Measurements from ENCODE around the gene HOXA6. TPM values are rescaled to one million over a fixed set of nuclear protein-coding genes. Genes with fewer than 3 reads are reported as not detected.

The HOXA6 gene
- total and polyA plus RNA-seq, 2 of the 4 experiments (the other 2 are of a cell fraction) = 1.4 to 1.8 TPM

DNA sequence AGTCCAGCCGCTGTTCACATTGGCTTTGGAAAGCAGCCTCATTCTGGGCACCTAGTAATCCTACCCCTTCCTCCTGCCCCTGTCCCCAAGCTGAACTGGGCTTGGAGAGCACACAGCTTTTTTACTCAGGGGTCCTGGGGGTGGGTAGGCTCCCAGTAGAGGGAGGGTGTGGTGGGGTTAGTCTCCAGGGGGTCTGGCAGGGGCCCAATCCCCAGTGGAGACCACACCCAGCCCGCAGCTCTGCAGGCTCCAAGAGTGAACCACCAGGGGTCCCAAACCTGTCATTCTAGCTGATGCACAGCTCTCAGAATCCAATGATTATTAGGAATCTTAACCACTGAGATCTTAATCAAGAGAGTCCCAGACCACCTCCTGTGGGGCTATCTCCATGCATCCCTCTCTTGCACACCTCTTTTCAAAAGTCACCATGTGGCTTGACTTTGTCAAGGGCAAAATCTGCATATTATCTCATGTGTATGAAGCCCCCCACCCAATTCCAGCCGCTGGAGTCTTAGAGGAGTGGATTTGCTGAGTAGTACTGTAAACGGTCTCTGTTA, 34.8 kb upstream of the HOXA6 start:
- no peak overlapping the region for H4K8ac ChIP-seq (ENCODE audit: low read depth in 2 of 2, low read length in 2 of 2)
- ATAC-seq (ENCODE audit: low read depth) = no peak
- no peak overlapping the region for H2AFZ ChIP-seq (replicated peaks; ENCODE audit: low read length, poor library complexity)
- no peak for DNase-seq
- no peaks in the 10 kb centered on the region for H3K36me3 ChIP-seq (ENCODE audit: control insufficient read depth, insufficient read depth, low read length)
- no peak overlapping the region for H4K91ac ChIP-seq (ENCODE audit: insufficient read depth, low read depth, low read length)
- WGBS, 2 experiments (ENCODE audit: extremely low coverage in 2 of 2, insufficient read length in 1 of 2) = no CpG with 5 or more reads among the region's 4 CpGs
- H3K27me3 ChIP-seq (ENCODE audit: control insufficient read depth, insufficient read depth, low read length) = peaks cover 86% of the 10 kb centered on the region
- H3K56ac ChIP-seq (ENCODE audit: extremely low read depth, insufficient read depth, low read length) = no peak overlapping the region
- intact Hi-C loops (cut with micrococcal nuclease) = no loop called here
- H2BK15ac ChIP-seq (ENCODE audit: low read depth, low read length) = no peak overlapping the region
- H3K4me2 ChIP-seq (ENCODE audit: low read depth, low read length) = no peak overlapping the region
- H3K14ac ChIP-seq (replicated peaks; ENCODE audit: low read depth, low read length) = no peak overlapping the region
- no peak overlapping the region for H2BK20ac ChIP-seq (ENCODE audit: low read depth, low read length)
- POLR2A ChIA-PET (ENCODE audit: unreplicated experiment) = no interaction called here
- in situ Hi-C loops (cut with MboI; ENCODE audit: low sequenced_read_pairs) = no loop called here
- no peak overlapping the region for H3K18ac ChIP-seq (ENCODE audit: low read depth, low read length)
- BruUV-seq (replicated peaks) = no TSS peak
- dilution Hi-C loops (cut with HindIII; ENCODE audit: low sequenced_read_pairs, unreplicated experiment) = no loop called here
- no peak overlapping the region for H2AK9ac ChIP-seq (replicated peaks; ENCODE audit: low read depth, low read length, poor library complexity)
- H3K9me3 ChIP-seq (ENCODE audit: control insufficient read depth, insufficient read depth, low read length) = peaks cover 3% of the 10 kb centered on the region; the same call in 1 of the 2 replicates
- H3K9ac ChIP-seq (ENCODE audit: low read depth, low read length) = no peak overlapping the region
- TF ChIP-seq MAZ (IDR thresholded peaks at IDR 0.05; ENCODE audit: borderline replicate concordance, low read depth, low read length) = no peak
- TF ChIP-seq CHD1 (IDR thresholded peaks at IDR 0.05; ENCODE audit: low read depth, low read length) = no peak
- no peak for TF ChIP-seq CEBPB (IDR thresholded peaks at IDR 0.05; ENCODE audit: low read depth, low read length)
- TF ChIP-seq BHLHE40 (IDR thresholded peaks at IDR 0.05; ENCODE audit: low read depth, low read length) = no peak
- H3K4me1 ChIP-seq (ENCODE audit: control insufficient read depth, insufficient read depth, low read length) = peaks cover 1% of the 10 kb centered on the region; the same call in 1 of the 2 replicates
- peaks cover 16% of the 10 kb centered on the region; the same call in 1 of the 2 replicates for H4K20me1 ChIP-seq (ENCODE audit: insufficient read depth, low read length)
- no peaks in the 10 kb centered on the region for H3K9me1 ChIP-seq (ENCODE audit: insufficient read depth, low read length)
- H2AK5ac ChIP-seq (ENCODE audit: low read depth, low read length) = no peak overlapping the region
- H3K27ac ChIP-seq (ENCODE audit: insufficient read depth, low read length) = no peak overlapping the region
- no peak overlapping the region for H2BK5ac ChIP-seq (ENCODE audit: low read depth, low read length, poor library complexity, severe bottlenecking)
- no peak overlapping the region for H4K5ac ChIP-seq (ENCODE audit: low read depth, low read length)
- no peak overlapping the region for H3K4ac ChIP-seq (ENCODE audit: low read depth, low read length)
- no peaks in the 10 kb centered on the region for H3K79me1 ChIP-seq (ENCODE audit: low read depth in 1 of 2, low read length in 2 of 2)
- CTCF ChIA-PET = interaction anchor here (1.3 kb wide), 1 partner anchor 21 kb away, joined by 3 read pairs; no protein-coding TSS in a partner anchor
- no peak overlapping the region for H2BK120ac ChIP-seq (ENCODE audit: low read depth, low read length)
- no peak overlapping the region for H3K23ac ChIP-seq (ENCODE audit: low read depth, low read length)
- no peak overlapping the region for H3K4me3 ChIP-seq (ENCODE audit: insufficient read depth, low read depth, low read length)
